Measurements from ENCODE around the gene ATP11B.
"Not testable (repeated sequence)": the region's sequence is repeated elsewhere in the genome, so short reads cannot be mapped to it uniquely, and the experiment has no call there.

Gene ATP11B

DNA sequence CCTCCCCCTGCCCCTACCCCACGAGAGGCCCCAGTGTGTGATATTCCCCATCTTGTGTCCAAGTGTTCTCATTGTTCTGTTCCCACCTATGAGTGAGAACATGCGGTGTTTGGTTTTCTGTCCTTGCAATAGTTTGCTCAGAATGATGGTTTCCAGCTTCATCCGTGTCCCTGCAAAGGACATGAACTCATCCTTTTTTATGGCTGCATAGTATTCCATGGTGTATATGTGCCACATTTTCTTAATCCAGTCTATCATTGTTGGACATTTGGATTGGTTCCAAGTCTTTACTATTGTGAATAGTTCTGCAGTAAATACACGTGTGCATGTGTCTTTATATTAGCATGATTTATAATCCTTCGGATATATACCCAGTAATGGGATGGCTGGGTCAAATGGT is 29.0 kb downstream of the ATP11B start:
- DNase-seq (ENCODE audit: insufficient read length, low spot score); FAIRE-seq: not testable (repeated sequence)

DNA sequence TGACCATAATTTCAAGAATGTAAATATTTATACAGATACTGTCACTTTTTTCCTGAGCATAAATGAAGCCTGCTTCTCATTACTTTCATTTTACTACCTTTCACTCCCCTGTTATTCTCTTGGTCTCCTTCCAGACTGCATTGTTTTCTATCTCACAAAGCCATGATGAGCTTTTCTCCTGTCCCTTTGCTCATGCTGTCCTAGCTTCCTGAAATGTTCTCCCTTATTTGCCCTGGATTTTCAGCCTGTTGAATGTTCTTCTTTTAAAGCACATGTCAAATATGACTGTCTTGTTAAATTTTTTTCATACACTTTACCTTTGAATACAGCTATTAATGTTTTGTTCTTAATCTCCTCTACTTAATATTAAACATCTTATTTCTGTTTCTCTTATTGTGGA is 31.7 kb downstream of the ATP11B start:
- DNase-seq (ENCODE audit: insufficient read length, low spot score): no peak
- peak; percentile 75 for FAIRE-seq

DNA sequence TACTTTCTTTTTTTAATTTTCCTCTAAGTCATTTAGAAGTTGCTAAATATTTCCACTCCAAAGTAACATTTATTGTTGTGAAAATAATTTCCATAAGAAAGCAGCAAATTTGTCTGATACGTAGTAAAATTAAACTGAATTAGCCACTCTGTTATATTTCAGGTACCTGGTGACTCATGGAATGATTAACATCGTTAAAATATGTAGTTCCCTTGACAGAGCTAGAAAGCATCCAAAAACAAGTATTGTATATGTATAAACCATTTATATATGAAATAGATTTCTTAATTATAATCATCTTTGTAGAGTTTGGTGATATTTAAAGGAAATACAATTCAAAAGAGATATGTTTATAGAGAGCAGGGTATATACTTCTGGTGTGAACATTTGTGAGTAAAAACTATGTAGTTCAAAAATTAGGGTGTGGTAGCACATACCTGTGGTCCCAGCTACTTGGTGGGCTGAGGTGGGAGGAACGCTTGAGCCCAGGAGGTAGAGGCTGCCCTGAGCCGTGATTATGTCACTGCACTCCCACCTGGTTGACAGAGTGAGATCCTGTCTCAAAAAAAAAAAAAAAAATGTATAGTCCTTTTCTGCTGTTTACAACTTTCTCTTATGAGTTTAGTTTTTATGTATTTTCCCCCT is 36.6 kb downstream of the ATP11B start:
- DNase-seq (ENCODE audit: insufficient read length, low spot score) (no peak), FAIRE-seq (no peak)

DNA sequence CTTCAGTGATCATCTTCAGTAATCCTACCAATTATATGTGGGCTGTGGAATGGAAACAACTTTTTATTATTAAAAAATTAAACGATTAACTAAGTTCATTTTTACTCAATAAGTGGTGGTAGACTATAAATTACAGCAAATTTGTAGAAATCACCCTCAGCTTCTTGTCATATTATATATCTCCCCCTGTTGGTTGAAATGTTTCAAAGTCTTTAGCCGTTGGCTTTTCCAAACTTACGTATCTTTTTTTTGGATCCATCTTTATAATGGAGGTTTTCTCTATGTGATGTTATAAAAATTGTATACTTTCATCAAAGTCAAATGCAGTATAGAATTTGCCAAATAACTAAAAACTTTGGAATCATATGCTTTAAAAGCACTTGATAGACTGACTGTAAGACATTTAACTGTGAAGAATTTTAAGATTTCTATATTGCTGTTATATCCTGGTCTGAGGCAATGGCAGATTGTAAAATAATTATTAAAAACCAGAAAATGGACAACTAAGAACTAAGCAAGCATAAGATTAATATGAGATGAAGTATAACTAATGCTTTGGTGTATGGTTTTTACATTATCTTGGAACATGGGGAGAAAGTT is 44.7 kb downstream of the ATP11B start:
- DNase-seq (ENCODE audit: insufficient read length, low spot score) (no peak), FAIRE-seq (no peak)

DNA sequence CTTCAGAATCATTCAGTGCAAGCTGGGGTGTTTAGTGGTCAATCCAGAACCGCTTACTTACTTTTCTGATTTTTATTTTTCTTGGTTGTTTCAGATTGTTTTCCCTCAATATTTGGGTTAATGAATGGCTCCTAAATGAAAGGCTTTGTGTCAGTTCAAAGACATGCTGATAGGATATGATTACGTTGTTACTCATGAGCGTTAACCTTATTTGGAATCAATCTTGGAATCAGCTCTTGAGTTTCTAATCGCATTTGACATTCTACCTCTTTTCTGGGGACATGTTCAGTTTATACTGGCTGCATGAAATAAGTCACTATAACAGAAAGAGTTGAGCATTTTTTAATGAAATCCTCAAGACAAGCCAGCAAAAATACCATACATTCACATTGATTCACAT is 50.2 kb downstream of the ATP11B start:
- FAIRE-seq (no peak), DNase-seq (ENCODE audit: insufficient read length, low spot score) (no peak)

DNA sequence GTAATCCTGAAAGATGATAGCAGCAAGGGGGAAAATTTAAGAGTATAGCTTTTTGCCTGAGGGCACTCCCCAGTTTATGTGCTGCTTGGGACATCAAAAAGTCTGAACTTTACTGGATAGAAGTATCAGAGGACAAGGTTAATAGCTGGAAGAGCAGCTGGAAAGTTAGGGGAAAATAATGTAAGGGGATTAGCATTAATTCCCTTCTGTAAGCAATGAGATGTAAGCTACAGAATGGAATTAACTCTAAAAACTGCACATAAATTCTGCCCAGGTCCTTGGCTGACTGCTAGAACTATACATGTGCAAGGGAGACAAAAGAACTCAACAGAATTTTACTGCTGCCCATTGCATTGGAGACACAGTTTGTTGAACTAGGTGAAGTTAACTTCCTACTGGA is 55.6 kb downstream of the ATP11B start:
- no peak for DNase-seq (ENCODE audit: insufficient read length, low spot score)
- peak; percentile 51 for FAIRE-seq

DNA sequence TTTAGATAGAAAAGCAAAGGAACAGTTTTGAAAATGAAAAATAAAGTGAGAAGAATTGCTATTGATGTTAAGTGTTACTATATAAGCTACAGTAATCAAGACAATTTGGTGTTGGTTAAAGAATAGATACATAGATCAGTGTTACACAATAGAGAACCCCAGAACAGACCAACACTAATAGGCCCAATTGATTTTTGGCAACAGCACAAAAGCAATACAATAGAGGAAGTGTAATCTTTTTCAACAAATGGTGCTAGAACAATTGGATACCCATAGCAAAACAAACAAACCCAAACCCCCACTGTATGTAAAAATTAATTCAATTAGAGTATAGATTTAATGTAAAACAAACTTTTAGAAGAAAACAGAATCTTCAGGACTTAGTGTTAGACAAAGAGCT is 61.8 kb downstream of the ATP11B start:
- DNase-seq (ENCODE audit: insufficient read length, low spot score) (no peak), FAIRE-seq (no peak)

DNA sequence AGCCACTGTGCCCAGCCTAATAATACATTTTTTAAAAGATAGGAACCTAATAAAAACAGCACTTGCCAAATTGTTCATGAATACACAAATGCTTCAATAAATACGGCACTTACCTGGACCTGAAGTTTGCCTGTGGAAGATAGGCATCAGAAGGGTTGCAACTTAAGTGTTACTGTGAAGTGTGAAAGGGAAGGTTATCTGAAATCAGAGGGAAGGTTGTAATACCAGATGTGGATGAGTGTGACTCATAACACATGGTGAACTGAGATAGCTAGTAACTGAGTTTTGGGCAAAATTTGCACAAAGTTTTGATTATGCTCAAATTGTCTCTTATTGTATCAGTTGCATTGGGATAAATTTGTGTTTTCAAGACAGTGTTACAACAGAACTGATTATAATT is 68.0 kb downstream of the ATP11B start:
- DNase-seq (ENCODE audit: insufficient read length, low spot score) (no peak), FAIRE-seq (no peak)

DNA sequence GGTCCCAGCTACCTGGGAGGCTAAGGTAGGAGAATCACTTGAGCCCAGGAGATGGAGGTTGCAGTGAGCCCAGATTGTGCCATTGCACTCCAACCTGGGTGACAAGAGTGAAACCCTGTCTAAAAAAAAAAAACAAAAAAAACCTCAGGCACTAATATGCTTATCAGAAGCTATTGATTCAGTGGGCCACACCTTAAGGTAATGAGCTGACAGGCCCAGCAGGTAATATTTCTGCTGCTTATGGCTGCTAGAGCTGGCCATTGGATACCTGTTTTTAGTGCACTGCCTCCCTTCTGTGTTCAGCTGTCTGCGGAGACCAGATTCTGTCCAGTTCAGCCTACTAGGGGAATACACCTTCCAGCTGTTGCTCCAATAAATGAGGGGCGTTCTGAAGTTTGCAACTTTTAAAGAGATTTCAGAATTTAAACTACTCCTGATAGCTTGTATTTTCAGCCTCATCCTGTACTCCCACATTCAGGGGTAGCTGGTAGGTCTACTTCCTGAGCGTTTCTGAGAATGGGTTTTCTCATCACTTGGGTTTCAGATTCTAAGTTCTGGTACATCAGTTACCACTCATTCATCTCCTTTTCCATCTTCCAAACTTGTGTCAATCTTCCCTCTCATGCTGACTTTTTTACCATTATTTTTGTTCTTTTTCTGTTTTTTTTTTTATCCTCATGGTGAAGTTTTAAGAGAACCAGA is 69.0 kb downstream of the ATP11B start:
- DNase-seq (ENCODE audit: insufficient read length, low spot score): no peak
- no peak for FAIRE-seq

DNA sequence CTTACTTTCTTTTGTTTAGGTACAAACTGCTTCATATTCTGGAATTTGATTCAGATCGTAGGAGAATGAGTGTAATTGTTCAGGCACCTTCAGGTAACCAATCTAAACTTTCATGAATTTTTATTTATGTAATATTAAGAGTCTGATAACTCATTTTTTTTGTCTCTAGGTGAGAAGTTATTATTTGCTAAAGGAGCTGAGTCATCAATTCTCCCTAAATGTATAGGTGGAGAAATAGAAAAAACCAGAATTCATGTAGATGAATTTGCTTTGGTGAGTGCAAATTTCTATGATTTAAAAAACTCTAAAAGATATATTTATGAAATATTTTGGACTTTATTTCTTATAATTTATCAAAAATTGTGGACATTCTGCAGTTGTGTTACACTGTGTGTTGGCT is 75.8 kb downstream of the ATP11B start:
- no peak for FAIRE-seq

DNA sequence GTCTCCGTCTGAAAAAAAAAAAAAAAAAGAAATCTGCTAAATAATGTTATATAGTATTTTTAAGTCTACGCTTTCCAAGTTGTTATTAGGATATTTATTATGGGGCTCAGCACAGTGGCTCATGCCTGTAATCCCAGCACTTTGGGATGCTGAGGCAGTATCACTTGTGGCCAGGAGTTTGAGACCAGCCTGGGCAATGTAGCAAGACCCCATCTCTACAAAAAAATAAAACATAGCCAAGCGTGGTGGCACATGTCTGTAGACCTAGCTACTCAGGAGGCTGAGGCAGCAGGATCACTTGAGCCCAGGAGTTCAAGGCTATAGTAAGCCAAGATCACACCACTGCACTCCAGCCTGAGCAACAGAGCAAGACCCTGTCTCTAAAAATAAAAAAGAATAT is 77.6 kb downstream of the ATP11B start:
- FAIRE-seq; DNase-seq (ENCODE audit: insufficient read length, low spot score): not testable (repeated sequence)

More for the DNA sequence above, 75.8 kb downstream of the ATP11B start:
- DNase-seq (ENCODE audit: insufficient read length, low spot score): no peak

DNA sequence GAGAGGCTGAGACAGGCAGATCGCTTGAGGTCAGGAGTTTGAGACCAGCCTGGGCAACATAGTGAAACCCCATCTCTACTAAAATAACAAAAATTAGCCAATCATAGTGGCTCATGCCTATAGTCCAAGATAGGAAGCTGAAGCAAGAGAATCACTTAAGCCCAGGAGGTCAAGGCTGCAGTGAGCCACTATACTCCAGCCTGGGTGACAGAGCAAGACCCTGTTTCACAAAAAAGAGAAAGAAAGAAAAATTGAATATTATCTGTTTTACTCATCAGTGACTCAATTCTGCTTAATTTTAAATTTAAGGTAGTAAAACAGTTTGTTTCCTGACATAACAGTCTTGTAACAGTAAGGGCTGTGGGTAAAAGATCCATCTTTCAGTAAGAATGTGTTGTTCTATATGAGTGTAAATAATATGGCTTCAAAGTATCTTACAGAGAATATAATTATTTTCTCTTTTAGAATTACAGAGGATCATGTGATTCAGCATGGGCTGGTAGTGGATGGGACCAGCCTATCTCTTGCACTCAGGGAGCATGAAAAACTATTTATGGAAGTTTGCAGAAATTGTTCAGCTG is 85.8 kb downstream of the ATP11B start:
- DNase-seq (ENCODE audit: insufficient read length, low spot score) (no peak), FAIRE-seq (no peak)

DNA sequence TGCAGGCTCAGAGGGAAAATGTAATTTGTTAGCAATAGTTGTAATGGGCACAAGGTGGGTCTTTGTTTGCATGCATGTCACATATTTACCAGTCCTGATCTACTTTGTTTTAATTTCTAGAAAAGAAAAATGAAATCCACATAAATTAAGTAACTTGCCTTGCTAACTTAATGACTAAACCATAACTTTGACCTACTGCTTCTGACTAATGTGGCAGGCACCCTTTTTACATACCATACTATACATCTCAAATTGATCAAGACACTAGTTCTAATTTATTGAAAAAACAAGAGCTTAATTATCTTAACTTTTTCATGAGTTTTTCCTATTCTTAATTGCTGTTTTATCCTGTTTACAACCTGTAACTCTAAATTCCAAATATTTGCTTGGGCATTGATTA is 93.2 kb downstream of the ATP11B start:
- DNase-seq (ENCODE audit: insufficient read length, low spot score): no peak
- FAIRE-seq: peak; percentile 42

DNA sequence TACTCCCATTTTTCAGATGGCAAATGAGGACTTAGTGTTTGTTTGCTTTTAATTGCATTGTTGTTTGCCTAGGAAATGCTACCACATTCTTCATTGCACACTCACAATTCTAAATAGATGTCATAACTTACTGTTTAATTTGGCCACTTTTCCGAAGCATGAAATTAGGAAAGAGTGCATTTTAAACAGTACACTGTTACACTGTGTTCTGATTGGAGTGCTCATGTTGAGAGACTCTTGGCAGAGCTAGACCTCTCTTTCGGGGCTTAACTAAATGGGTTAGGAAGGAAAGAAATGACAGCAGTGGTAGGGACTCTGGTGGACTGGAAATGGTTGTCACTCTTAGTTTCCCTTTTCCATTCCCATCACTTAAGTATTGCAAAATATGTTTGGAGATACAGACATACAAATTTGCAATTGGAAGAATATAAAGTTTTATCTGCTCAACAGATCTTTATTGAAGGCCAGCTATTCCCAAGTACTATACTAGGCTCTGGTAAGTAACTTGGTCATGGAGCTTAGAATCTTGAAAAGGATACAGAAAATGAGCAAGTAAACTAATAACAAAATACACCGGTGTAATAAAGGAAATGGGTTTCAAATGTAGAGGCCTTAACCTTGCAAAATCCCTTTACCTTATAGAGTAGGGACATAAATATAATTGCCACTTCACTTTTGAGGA is 96.8 kb downstream of the ATP11B start:
- FAIRE-seq: peak; percentile 4

DNA sequence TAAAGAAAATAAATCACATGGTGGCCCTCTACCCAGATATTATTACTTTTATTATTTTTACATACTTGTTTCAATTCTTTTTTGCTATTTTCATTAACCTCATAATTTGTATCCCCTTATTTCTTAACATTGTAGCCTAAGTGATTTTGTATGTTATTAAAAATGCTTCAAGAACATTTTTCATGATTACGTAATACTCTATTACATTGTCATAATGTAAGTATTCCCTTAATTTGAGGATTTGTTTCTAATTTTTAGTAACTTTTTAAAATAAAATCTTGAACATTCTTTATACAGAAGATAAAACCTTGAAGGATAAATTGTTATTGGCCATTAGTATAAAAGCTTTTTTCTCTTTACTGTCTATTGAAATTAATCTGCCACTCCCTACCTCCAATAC is 98.1 kb downstream of the ATP11B start:
- DNase-seq (ENCODE audit: insufficient read length, low spot score) (no peak), FAIRE-seq (no peak)

More for the DNA sequence above, 96.8 kb downstream of the ATP11B start:
- DNase-seq (ENCODE audit: insufficient read length, low spot score): no peak

DNA sequence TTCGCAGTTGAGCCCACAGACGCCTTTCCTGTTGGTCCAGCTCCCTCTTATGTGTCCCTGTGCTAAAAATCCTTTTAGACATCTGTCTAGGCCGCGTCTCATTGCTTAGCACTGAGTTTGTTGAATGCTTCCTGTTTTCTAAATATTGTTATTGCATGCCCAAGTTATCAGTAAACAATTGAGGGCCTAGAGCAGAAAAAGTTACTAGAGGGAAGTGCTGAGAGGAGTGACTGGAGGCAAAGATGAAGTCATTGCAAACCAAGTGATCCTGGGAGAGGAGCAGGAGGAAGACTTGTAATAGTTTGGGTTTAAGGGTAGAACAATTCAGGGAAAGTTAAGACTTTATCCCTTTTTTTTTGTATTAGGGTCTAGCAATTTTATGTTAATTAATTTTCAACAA is 98.9 kb downstream of the ATP11B start:
- DNase-seq (ENCODE audit: insufficient read length, low spot score): no peak
- FAIRE-seq: no peak

DNA sequence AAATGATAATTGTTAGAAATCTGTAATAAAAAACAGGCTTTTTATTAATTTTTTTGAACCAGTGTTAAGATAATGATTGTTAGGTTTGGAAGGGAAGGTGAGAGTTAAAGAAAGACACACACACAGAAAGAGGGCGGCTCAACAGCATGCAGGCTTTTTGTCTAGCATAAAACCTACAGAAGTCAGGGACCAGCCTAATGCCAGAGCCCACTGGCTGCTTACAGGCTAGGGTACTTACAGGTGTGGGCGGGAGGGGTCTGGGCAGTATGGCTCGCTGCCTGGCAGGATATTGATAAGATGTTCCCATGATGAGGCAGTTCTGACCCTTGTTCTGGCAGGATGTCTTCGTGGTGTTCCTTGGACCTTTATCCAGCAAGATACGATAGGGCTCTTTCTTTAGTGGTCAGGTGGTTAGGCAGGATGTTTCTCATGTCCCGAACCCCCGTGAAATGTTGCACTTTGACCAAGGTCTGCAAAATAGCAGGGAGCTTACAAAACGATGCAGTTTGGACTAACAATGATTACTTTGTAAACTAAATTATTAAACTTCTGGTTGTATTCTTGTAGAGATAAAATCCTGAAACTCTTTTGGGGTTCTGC is 102.3 kb downstream of the ATP11B start:
- DNase-seq (ENCODE audit: insufficient read length, low spot score) (no peak), FAIRE-seq (no peak)

DNA sequence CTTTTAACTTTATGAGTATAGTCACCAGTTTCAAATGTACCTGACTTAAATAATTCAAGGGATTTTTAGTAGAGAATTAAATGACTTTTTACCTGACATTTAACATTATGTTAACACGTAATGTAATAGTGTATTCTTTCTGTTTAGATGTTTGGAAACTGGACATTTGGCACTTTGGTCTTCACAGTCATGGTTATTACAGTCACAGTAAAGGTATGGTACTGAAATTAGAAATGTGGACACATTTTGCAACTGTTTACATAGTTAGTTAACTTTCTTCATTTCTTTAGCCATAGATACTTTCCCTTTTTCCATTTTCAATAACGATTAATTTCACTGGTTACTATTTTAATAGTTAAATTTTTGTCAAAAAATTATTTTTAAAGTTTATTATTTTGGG is 103.2 kb downstream of the ATP11B start:
- FAIRE-seq: no peak
- DNase-seq (ENCODE audit: insufficient read length, low spot score): no peak

DNA sequence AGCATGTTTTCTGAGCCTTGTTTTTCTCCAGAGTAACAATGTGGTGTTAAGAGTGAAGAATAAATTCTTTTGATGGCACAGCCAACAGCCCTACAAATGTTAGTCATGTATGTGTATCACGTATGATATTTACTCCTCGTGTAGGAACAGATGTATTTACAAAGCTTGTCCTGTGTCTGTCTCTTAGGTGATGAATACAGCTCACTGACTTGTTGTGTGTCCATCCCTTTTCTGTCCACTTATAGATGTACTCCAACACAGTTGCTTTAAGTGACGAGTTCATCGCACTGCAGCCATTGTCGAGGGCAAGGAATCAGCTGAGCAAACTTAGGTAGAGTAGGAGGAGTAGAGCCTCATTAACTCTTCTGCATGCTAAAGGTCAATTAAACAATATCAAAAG is 108.9 kb downstream of the ATP11B start:
- DNase-seq (ENCODE audit: insufficient read length, low spot score) (no peak), FAIRE-seq (peak; percentile 14)

DNA sequence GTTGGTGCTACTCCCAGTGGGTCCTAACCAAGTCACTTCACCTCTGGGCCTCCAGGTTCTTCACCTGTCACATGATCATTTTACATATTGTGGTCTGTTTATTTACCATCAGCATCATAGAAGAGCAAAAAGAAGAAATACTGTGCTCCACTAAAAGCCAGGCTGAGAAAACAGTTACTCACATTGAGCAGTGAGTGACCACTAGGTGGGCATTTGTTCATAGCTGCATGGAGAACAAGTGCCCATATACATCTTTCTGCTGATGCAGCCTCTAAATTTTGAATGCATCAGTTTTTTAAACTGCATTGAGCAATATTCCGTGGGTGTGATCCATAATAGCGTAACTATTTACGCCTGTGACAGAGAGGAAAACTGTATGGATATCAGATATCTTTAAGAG is 110.9 kb downstream of the ATP11B start:
- DNase-seq (ENCODE audit: insufficient read length, low spot score) (no peak), FAIRE-seq (peak; percentile 68)

DNA sequence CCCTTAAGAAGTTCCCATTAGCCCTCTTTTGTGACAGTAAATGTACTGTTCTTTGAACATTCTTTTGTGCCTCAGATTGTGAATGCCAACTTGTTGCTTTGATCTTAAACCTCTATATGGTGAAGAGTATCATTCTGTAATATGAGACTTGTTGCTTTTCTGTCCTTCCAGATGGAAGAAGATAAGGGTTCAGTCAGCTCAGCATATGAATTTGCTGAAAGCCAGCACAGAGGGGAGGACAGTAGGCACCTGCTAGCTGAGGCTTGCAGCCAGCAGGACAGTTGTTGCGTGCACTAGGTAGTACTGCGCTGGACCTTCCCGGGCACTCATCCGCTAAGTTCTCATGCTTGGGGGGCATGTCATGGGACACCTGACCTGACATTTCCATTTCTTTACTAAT is 112.3 kb downstream of the ATP11B start:
- DNase-seq (ENCODE audit: insufficient read length, low spot score) (no peak), FAIRE-seq (no peak)

Data from GM19239 (cell line).